K562 (cell line): ENCODE results near the gene MLH1. TPM values are rescaled to one million over a fixed set of nuclear protein-coding genes. Genes with fewer than 3 reads are reported as not detected.

Experiments
- CEBPG ChIP-seq, 3 experiments: fragments of 200-800 bp in 1 of 3; sonication (Bioruptor generic) in 1 of 3; sonication (generic) in 1 of 3; formaldehyde crosslinking in 1 of 3; IDR thresholded peaks in 2 of 3; conservative IDR thresholded peaks in 1 of 3; 2 replicates each; pipeline versions ENCODE4 v1.6.1 to v1.8.0; 2016 to 2022; ENCODE audit warnings: missing compliant biosample characterization in 2 of 3, missing genetic modification characterization in 2 of 3, mild to moderate bottlenecking in 1 of 3, missing genetic modification reagents in 1 of 3
- HDAC2 ChIP-seq: fragments of 450-650 bp; IDR thresholded peaks from 2 replicates; pipeline ENCODE4 v1.6.1; 2016; ENCODE audit warnings: mild to moderate bottlenecking
- JUND ChIP-seq, 2 experiments: IDR thresholded peaks; 2 replicates in 1 of 2; 3 replicates in 1 of 2; pipeline ENCODE4 v1.6.1; 2011; ENCODE audit warnings: borderline replicate concordance in 2 of 2, low read depth in 2 of 2, low read length in 2 of 2, improper control_type of control experiment in 1 of 2, missing biosample characterization in 1 of 2, missing genetic modification characterization in 1 of 2, missing genetic modification reagents in 1 of 2
- TCF3 ChIP-seq: sonication (generic); formaldehyde crosslinking; IDR thresholded peaks from 2 replicates; pipeline ENCODE4 v1.4.0; 2020; ENCODE audit warnings: mild to moderate bottlenecking, missing genetic modification reagents
- ZNF224 ChIP-seq: sonication (generic); formaldehyde crosslinking; IDR thresholded peaks from 2 replicates; pipeline ENCODE4 v1.8.0; 2022; ENCODE audit warnings: mild to moderate bottlenecking, missing genetic modification reagents
- ZNF584 ChIP-seq: fragments of 200-800 bp; sonication (Bioruptor generic); IDR thresholded peaks from 2 replicates; pipeline ENCODE4 v1.6.1; 2016; ENCODE audit warnings: low read depth, mild to moderate bottlenecking, missing genetic modification characterization, missing compliant biosample characterization
- polyA plus RNA-seq, 8 experiments: library from polyadenylated mRNA; depleted of rRNA in 4 of 8; stranded (reverse) in 5 of 8; unstranded in 3 of 8; fragments of >200 nt; fragmentation: Nextera tagmentation in 2 of 8; fragmentation: Illumina TruSeq in 1 of 8; extraction: Ambion mirVana in 2 of 8; extraction: Trizol in 1 of 8; gene quantifications; 2 replicates each; pipeline versions ENCODE4 v1.2.1 to v1.2.3, GENCODE V29; 2011 to 2014; ENCODE audit warnings: inconsistent platforms in 1 of 8, missing spikeins in 1 of 8
- total RNA-seq, 7 experiments: library from RNA; depleted of rRNA in 6 of 7; stranded (reverse); fragments of >200 nt in 6 of 7; fragmentation: Illumina TruSeq in 2 of 7; extraction: Trizol in 2 of 7; gene quantifications; 2 replicates each; pipeline versions ENCODE4 v1.2.1 to v1.2.3, GENCODE V29; 2011 to 2021; ENCODE audit warnings: low replicate concordance in 1 of 7
- TF ChIP-seq, protein P1 (sequence below): fragments of 450-650 bp; IDR thresholded peaks from 2 replicates; pipeline ENCODE4 v1.6.1; 2017; ENCODE audit warnings: antibody characterized with exemption, mild to moderate bottlenecking
- TF ChIP-seq, protein P2 (sequence below): IDR thresholded peaks from 2 replicates; pipeline ENCODE4 v1.6.1; 2016; ENCODE audit warnings: missing genetic modification characterization, missing compliant biosample characterization

MLH1 gene
- total and polyA plus RNA-seq, 9 of the 15 experiments (the other 6 are each of a cell fraction or from before 2014, with no cell fraction given) = 76.4 to 155 (median 117) TPM

DNA sequence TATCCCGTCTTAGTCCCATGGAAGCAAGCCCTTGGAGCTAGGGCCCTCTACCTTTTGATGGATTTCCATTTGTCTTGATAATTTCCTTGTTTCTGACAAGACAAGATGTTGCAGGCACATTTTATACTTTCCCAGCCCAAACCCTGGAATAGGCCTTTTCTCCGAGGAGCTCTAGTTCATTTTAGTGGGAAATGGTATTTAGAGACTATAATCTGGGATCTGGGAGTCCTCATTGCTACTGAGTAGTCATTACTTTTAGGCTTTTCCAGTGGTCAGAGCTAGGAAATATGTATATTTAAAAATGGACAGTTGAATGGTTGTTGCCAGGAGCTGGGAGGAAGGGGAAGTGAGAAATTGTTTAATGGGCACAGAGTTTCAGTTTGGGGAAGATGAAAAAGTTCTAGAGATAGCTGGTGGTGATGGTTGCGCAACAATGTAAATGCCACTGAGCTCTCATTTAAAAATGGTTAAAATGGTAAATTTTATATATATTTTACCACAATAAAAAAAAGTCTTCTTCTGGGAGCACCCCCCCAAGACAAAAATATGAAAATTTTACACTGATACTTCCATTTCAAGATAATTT, 31.6 kb downstream of the MLH1 start (continued):
- TF ChIP-seq, protein P1, sequence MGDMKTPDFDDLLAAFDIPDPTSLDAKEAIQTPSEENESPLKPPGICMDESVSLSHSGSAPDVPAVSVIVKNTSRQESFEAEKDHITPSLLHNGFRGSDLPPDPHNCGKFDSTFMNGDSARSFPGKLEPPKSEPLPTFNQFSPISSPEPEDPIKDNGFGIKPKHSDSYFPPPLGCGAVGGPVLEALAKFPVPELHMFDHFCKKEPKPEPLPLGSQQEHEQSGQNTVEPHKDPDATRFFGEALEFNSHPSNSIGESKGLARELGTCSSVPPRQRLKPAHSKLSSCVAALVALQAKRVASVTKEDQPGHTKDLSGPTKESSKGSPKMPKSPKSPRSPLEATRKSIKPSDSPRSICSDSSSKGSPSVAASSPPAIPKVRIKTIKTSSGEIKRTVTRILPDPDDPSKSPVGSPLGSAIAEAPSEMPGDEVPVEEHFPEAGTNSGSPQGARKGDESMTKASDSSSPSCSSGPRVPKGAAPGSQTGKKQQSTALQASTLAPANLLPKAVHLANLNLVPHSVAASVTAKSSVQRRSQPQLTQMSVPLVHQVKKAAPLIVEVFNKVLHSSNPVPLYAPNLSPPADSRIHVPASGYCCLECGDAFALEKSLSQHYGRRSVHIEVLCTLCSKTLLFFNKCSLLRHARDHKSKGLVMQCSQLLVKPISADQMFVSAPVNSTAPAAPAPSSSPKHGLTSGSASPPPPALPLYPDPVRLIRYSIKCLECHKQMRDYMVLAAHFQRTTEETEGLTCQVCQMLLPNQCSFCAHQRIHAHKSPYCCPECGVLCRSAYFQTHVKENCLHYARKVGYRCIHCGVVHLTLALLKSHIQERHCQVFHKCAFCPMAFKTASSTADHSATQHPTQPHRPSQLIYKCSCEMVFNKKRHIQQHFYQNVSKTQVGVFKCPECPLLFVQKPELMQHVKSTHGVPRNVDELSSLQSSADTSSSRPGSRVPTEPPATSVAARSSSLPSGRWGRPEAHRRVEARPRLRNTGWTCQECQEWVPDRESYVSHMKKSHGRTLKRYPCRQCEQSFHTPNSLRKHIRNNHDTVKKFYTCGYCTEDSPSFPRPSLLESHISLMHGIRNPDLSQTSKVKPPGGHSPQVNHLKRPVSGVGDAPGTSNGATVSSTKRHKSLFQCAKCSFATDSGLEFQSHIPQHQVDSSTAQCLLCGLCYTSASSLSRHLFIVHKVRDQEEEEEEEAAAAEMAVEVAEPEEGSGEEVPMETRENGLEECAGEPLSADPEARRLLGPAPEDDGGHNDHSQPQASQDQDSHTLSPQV = no peak
- TF ChIP-seq ZNF584 (CRISPR knock-in tag) (no peak), HDAC2 (no peak), ZNF224 (no peak), CEBPG (CRISPR knock-in tag; IDR thresholded peaks at IDR 0.05) (peak; percentile 70), CEBPG (tag; conservative IDR thresholded peaks at IDR 0.05 in 1 of 2, IDR thresholded peaks at IDR 0.05 in 1 of 2) (peak; percentile 88 to 99), TCF3 (CRISPR knock-in tag) (no peak), JUND (IDR thresholded peaks at IDR 0.05; ENCODE audit: borderline replicate concordance, low read depth, low read length) (no peak), JUND (tag; IDR thresholded peaks at IDR 0.05; ENCODE audit: borderline replicate concordance, low read depth, low read length) (no peak)
- TF ChIP-seq, protein P2, sequence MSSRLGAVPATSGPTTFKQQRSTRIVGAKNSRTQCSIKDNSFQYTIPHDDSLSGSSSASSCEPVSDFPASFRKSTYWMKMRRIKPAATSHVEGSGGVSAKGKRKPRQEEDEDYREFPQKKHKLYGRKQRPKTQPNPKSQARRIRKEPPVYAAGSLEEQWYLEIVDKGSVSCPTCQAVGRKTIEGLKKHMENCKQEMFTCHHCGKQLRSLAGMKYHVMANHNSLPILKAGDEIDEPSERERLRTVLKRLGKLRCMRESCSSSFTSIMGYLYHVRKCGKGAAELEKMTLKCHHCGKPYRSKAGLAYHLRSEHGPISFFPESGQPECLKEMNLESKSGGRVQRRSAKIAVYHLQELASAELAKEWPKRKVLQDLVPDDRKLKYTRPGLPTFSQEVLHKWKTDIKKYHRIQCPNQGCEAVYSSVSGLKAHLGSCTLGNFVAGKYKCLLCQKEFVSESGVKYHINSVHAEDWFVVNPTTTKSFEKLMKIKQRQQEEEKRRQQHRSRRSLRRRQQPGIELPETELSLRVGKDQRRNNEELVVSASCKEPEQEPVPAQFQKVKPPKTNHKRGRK = no peak
